ENCODE results near the gene SERPINF2.

SERPINF2 gene

GRCh38 chr17:1755252-1755826 is 12.7 kb downstream of the SERPINF2 start:
- DNase-seq (ENCODE audit: low read depth), result no peak
- TF ChIP-seq CTCF (IDR thresholded peaks at IDR 0.05; ENCODE audit: control insufficient read depth, insufficient read depth, low read depth, low read length, missing control alignments), result no peak
- no peak overlapping the region for H3K4me3 ChIP-seq (ENCODE audit: control insufficient read depth, low read depth, low read length)

GRCh38 chr17:1755827-1756262 is 13.2 kb downstream of the SERPINF2 start:
- no peak overlapping the region for H3K4me3 ChIP-seq (ENCODE audit: control insufficient read depth, low read depth, low read length)
- no peak for TF ChIP-seq CTCF (IDR thresholded peaks at IDR 0.05; ENCODE audit: control insufficient read depth, insufficient read depth, low read depth, low read length, missing control alignments)
- no peak for DNase-seq (ENCODE audit: low read depth)

GRCh38 chr17:1758807-1759206 is 16.1 kb downstream of the SERPINF2 start:
- no peak overlapping the region for H3K4me3 ChIP-seq (ENCODE audit: control insufficient read depth, low read depth, low read length)
- no peak for DNase-seq (ENCODE audit: low read depth)
- no peak for TF ChIP-seq CTCF (IDR thresholded peaks at IDR 0.05; ENCODE audit: control insufficient read depth, insufficient read depth, low read depth, low read length, missing control alignments)

- no peak for TF ChIP-seq CTCF (IDR thresholded peaks at IDR 0.05; ENCODE audit: control insufficient read depth, insufficient read depth, low read depth, low read length, missing control alignments)
- no peak overlapping the region for H3K4me3 ChIP-seq (ENCODE audit: control insufficient read depth, low read depth, low read length)
- DNase-seq (ENCODE audit: low read depth), result no peak
These were observed 16.9 kb downstream of the SERPINF2 start for GRCh38 chr17:1759529-1759928.

GRCh38 chr17:1762233-1762900 is 19.7 kb downstream of the SERPINF2 start:
- TF ChIP-seq CTCF (IDR thresholded peaks at IDR 0.05; ENCODE audit: control insufficient read depth, insufficient read depth, low read depth, low read length, missing control alignments), result no peak
- H3K4me3 ChIP-seq (ENCODE audit: control insufficient read depth, low read depth, low read length), result peak overlapping the region; percentile 66
- no peak for DNase-seq (ENCODE audit: low read depth)

DNA sequence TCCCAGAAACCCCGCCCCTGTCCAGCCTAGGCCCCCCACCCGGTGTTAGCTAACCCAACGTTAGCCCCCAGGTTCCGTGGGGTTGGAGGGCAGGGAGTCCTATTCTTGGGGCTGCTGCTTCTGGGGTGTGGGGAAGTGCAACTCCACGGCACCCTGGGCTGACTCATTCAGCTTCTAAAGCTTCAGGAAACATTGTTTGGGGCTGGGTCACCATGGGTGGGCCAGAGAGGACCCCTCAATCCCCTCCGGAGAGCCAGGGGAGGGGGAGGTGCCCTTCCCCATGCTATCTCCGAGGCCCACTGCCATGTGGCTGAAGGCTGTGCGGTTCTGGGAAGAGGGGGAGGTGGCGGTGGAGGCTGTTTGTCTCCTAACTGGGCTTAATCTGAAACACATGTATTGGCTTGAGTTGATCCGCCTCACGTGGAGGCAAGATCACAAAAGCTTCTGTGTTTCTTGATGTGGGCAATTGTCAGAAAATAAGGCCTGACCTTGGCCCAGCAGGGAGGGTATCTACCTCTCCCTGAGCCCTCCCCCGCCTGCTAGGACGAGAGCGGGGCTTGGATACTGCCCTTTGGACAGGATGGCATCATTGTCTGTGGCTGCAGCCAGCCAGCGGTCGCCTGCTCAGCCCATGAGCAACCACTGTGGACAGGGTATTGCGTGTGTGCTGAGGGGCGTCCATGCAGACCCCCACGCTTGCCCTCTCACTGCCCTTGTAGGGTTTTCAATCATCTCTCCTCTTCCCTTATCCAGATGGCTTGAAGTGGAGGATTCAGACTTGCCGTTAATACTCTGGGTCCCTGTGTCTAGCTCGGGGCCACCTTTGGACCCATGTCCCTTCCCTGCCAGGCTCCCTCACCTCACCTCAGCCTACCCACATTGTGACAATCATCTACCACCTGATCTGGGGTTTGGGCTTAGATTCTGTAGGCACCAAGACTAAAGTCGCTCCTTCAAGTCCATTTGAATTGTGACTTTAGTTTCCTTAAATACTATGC is 20.5 kb downstream of the SERPINF2 start:
- H3K4me3 ChIP-seq (ENCODE audit: control insufficient read depth, low read depth, low read length), result peak overlapping the region; percentile 66
- no peak for TF ChIP-seq CTCF (IDR thresholded peaks at IDR 0.05; ENCODE audit: control insufficient read depth, insufficient read depth, low read depth, low read length, missing control alignments)
- no peak for DNase-seq (ENCODE audit: low read depth)

All from AG09309 (cell line).